T47D (cell line): ENCODE results near the gene DNAJB11.
"Not testable (repeated sequence)": the region's sequence is repeated elsewhere in the genome, so short reads cannot be mapped to it uniquely, and the experiment has no call there.

Experiments
- DNase-seq, 2 experiments: peaks; one replicate each; pipeline versions ENCODE4 v3.0.0 to v3.0.0-alpha.2; 2011 to 2012; ENCODE audit warnings: low read depth in 1 of 2, low spot score in 1 of 2
- JUND ChIP-seq: IDR thresholded peaks from 2 replicates; pipeline ENCODE4 v1.6.1; 2012; ENCODE audit warnings: low read depth
- in situ Hi-C: cut with HindIII; loops from 2 replicates; pipeline ENCODE4 v1.10.0; 2016; ENCODE audit warnings: low sequenced_read_pairs, low pct_unique_long_range_greater_than_20kb

The DNAJB11 gene

DNA sequence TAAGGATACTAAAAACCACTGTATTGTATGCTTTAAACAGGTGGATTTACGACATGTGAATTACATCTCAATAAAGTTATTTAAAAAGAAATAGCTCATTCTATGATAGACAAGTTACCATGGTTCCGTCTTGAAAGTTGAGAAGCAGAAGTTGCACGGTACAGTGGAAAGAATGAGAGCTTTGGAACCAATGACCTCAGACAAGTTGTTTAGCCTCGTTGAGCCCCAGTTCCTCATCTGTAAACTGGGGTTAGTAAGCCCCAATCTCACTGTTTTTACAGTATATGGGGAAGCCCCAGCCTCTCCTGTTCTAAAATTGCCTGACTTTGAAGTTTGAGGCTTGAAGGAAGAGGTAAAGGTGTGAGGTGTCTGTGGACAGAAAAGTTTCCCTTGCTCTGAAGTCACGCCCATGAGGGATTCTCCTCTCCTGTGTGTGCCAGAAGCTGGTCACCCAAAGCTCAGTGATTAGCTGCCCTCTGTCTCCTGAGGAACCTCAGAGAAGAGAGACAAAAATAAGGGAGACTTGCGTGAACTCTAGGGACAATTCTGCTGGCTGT, 36.3 kb upstream of the DNAJB11 start:
- DNase-seq = no peak
- in situ Hi-C loops = no loop called here
- no peak for TF ChIP-seq JUND

- no peak for DNase-seq
These were observed 33.4 kb upstream of the DNAJB11 start for GRCh38 chr3:186536883-186537844.

DNA sequence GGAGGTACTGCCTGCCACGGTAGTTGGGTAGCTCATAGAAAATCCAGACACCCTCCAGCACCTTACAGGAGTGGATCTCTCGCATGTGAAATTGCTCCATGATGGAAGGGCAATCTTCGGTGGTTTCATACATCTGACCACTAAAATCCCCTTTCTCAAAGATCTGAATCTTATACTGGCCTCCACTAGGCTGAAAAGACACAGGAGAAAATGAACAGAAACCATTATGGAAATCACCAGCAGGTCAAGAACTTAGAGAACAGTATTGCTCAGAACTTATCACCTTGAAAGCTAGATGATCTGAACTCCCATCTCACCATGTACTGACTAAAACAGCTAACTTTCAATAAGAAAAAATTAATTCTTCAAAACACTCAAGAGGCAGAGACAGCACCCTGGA, 31.7 kb upstream of the DNAJB11 start:
- DNase-seq = no peak
- no peak for TF ChIP-seq JUND

More at GRCh38 chr3:186536883-186537844, 33.4 kb upstream of the DNAJB11 start:
- no peak for TF ChIP-seq JUND
- in situ Hi-C loops = no loop called here

DNA sequence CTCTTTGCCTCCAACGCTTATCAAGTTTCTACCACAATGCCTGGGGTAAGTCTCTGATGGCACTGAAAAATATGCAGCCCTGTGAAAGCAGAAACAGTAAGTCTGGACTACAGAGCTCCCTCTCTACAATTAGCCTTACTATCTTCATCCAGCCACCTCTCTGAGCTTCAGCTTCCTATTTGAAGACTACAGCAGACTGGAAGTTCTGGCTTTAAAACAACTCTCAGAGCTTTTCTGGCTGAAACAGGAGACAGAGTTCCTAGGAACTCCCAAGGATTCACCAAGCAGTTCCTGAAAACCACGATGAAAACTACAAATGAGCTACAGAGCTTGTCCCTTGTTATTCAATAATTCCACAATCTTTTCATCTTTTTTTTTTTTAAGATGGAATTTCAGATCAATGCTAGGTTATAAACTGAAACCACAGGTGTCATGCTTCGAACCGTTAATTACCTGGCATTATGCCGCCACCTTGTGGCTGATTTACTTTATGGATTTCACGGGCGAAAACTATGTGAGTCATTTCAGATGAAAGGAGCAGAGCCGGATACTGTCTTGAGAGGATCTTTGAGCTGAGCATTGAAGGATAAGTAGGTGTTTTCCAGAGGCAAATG, 30.2 kb upstream of the DNAJB11 start:
- in situ Hi-C loops = no loop called here
- DNase-seq = peak; percentile 78 to 92
- TF ChIP-seq JUND = no peak

More for the DNA sequence above, 31.7 kb upstream of the DNAJB11 start:
- in situ Hi-C loops = no loop called here

- DNase-seq = no peak
- in situ Hi-C loops = no loop called here
- no peak for TF ChIP-seq JUND
These were observed 29.7 kb upstream of the DNAJB11 start for GRCh38 chr3:186540835-186541226.

- TF ChIP-seq JUND = no peak
- in situ Hi-C loops = no loop called here
- DNase-seq = no peak
These were observed 26.2 kb upstream of the DNAJB11 start, which contains the start of gene CRYGS for GRCh38 chr3:186544281-186544680. TSS of gene CRYGS (minus strand) at chr3:186544380. CDS start at chr3:186544326, 54 bp downstream.

GRCh38 chr3:186549497-186549896, 21.0 kb upstream of the DNAJB11 start:
- no peak for TF ChIP-seq JUND
- in situ Hi-C loops = no loop called here
- no peak for DNase-seq

DNA sequence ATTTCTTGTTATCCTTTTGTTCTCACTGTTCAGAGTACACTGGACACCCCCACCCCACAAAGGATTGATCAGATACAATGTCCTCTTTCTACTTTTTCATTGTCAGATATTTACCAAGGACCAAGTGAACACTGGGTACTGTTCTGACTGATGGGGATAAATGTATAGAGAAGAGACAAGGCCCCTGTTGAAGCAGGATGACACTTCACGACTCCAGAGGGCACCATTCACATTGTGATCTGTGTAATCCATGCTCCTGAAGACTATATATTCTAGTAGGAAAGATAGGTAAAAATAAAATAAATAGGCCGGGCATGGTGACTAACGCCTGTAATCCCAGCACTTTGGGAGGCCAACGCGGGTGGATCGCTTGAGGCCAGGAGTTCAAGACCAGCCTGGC, 19.1 kb upstream of the DNAJB11 start:
- DNase-seq = peak in 1 of 2 experiments; percentile 40
- in situ Hi-C loops = no loop called here
- TF ChIP-seq JUND = no peak

- DNase-seq = no peak
- in situ Hi-C loops = no loop called here
- TF ChIP-seq JUND = no peak
These were observed 18.0 kb upstream of the DNAJB11 start for GRCh38 chr3:186552408-186553031.

- no peak for TF ChIP-seq JUND
- in situ Hi-C loops = no loop called here
These were observed 5.9 kb upstream of the DNAJB11 start for GRCh38 chr3:186564586-186564985.

DNA sequence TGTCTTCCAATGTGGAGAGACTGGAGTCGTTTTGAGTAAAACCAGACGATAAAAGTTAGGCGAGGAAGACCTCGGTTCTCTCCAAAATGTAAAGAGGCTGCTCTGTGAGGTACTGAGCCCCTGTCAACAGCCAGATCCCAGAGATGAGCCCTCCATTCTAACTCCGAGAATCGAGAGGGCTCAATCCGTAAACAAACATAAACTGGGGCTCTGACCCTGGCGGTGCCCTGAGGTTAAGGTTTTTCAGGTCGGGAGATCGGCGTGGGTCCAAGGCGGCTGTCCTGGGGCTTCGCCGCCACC, 3.8 kb upstream of the DNAJB11 start:
- no peak for TF ChIP-seq JUND
- no peak for DNase-seq
- in situ Hi-C loops = no loop called here

More at GRCh38 chr3:186564586-186564985, 5.9 kb upstream of the DNAJB11 start:
- no peak for DNase-seq

- TF ChIP-seq JUND = no peak
- DNase-seq = peak; percentile 82 to 98
- in situ Hi-C loops = no loop called here
These were observed 3.2 kb upstream of the DNAJB11 start, which contains the start of gene TBCCD1 for GRCh38 chr3:186567072-186567921. TSS of gene TBCCD1 (minus strand) at chr3:186567339. CDS start at chr3:186564329, 3,010 bp downstream.

DNA sequence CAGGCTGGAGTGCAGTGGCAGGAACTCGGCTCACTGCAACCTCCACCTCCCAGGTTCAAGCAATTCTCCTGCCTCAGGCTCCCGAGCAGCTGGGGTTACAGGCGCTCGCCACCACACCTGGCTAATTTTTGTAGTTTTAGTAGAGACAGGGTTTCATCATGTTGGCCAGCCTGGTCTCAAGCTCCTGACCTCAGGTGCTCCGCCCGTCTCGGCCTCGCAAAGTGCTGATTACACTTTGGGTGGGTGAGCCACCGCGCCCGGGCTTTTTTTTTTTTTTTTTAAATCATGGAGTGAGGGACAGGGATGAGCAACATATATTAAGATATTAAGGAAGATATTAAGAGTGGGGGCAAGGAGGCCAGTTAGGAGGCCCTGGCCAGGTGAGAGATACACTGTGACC, 1.2 kb upstream of the DNAJB11 start:
- in situ Hi-C loops, DNase-seq: not testable (repeated sequence)
